ENCODE measurements around the gene RAP1A.

The RAP1A gene

DNA sequence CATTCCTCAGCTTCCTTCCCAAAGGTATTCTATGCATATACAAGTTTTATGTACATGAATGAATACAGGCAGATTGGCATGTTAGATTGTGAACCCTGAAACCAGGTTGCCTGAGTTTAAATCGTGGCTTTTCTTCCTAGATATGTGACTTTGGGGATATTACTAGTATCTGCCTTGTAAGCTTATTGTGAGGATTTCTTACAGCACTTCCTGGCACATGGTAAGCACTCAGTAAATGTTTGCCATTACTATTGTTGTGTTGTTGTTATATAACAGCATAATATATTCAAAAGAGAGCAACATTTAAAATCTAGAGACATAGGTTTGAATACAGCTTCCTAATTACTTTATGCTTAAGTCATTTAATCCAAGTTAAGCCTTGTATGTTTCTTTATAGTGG, 45.1 kb downstream of the RAP1A start:
- H3K56ac ChIP-seq (ENCODE audit: low read length), result no peak overlapping the region
- peaks cover 5% of the 10 kb centered on the region for H3K79me1 ChIP-seq (ENCODE audit: low read length)
- no peak for DNase-seq
- WGBS (ENCODE audit: extremely low coverage, insufficient coverage, low lambda C conversion rate), result no CpG with 5 or more reads among the region's 1 CpG
- no peak overlapping the region for H2BK120ac ChIP-seq (ENCODE audit: low read depth, low read length)
- H3K4me2 ChIP-seq (ENCODE audit: low read length), result no peak overlapping the region
- peaks cover 4% of the 10 kb centered on the region for H3K79me2 ChIP-seq (ENCODE audit: control insufficient read depth, insufficient read depth, low read length)
- no peaks in the 10 kb centered on the region for H3K4me1 ChIP-seq (ENCODE audit: control insufficient read depth, low read depth, low read length)
- H3K23ac ChIP-seq (ENCODE audit: low read length), result no peak overlapping the region
- H2BK15ac ChIP-seq (replicated peaks; ENCODE audit: low read depth), result no peak overlapping the region
- no peak overlapping the region for H3K9ac ChIP-seq (ENCODE audit: low read length)
- H4K5ac ChIP-seq (ENCODE audit: low read length), result no peak overlapping the region
- no peak overlapping the region for H3K27ac ChIP-seq (ENCODE audit: low read depth, low read length)
- no peaks in the 10 kb centered on the region for H3K36me3 ChIP-seq (ENCODE audit: control insufficient read depth, insufficient read depth, low read length)
- no peak overlapping the region for H2AK5ac ChIP-seq (ENCODE audit: low read length)
- H3K4ac ChIP-seq (ENCODE audit: low read depth, low read length), result no peak overlapping the region
- H3K4me3 ChIP-seq (ENCODE audit: low read length), result no peak overlapping the region
- H3K18ac ChIP-seq (ENCODE audit: low read length), result no peak overlapping the region
- no peak overlapping the region for H2BK5ac ChIP-seq (ENCODE audit: low read length)
- H3K27me3 ChIP-seq (ENCODE audit: insufficient read depth, low read length, poor library complexity), result no peaks in the 10 kb centered on the region
- no peak overlapping the region for H4K8ac ChIP-seq (ENCODE audit: low read depth, low read length)

DNA sequence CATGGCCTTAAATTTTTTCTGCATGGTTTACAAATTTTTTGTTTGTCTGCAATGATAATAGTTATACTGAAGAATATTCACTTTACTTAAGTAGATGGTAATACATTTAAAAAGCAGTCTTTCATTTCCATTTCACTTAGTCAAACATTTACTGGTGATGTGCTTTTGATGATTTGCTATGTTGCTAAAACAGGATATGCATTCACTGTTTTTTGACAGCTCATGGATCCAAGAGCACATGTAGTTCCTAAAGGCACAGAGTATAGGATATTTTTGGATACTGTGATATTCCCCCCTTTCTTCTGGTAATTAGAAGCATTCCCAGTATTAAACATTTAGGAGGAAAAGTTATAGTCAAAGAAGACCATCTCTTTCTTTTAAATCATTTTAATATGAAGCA, 45.9 kb downstream of the RAP1A start:
- H3K79me2 ChIP-seq (ENCODE audit: control insufficient read depth, insufficient read depth, low read length), result peaks cover 4% of the 10 kb centered on the region

DNA sequence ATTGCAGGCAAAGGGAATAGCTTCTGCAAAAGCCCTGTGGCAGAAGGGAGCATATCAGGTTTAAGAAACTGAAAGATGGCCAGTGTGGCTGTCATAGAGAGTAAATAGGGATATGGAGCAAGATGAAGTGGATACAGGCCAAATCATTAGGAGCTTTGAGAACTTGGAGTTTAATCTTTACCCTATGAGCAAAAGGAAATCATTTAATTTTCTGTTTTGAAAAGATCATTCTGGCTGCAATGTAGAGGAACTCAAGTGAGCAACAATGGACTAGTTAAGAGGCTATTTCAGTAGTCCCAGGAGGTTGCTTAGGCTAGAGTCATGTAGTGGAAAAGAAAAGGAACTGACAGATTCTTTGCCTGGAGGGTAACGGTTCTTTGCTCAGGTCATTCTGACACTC, 47.2 kb downstream of the RAP1A start:
- DNase-seq, result no peak
- Histone ChIP-seq H3K27ac (ENCODE audit: low read depth, low read length) (no peak overlapping the region), H2BK120ac (ENCODE audit: low read depth, low read length) (no peak overlapping the region), H4K5ac (ENCODE audit: low read length) (no peak overlapping the region), H3K9ac (ENCODE audit: low read length) (no peak overlapping the region), H3K18ac (ENCODE audit: low read length) (no peak overlapping the region), H4K8ac (ENCODE audit: low read depth, low read length) (no peak overlapping the region), H3K56ac (ENCODE audit: low read length) (no peak overlapping the region), H3K36me3 (ENCODE audit: control insufficient read depth, insufficient read depth, low read length) (no peaks in the 10 kb centered on the region), H2BK5ac (ENCODE audit: low read length) (no peak overlapping the region), H3K27me3 (ENCODE audit: insufficient read depth, low read length, poor library complexity) (no peaks in the 10 kb centered on the region), H3K79me2 (ENCODE audit: control insufficient read depth, insufficient read depth, low read length) (peaks cover 4% of the 10 kb centered on the region), H3K4me1 (ENCODE audit: control insufficient read depth, low read depth, low read length) (no peaks in the 10 kb centered on the region), H2BK15ac (replicated peaks; ENCODE audit: low read depth) (no peak overlapping the region), H3K4me2 (ENCODE audit: low read length) (no peak overlapping the region), H2AK5ac (ENCODE audit: low read length) (no peak overlapping the region), H3K23ac (ENCODE audit: low read length) (no peak overlapping the region), H3K79me1 (ENCODE audit: low read length) (peaks cover 5% of the 10 kb centered on the region), H3K4ac (ENCODE audit: low read depth, low read length) (no peak overlapping the region), H3K4me3 (ENCODE audit: low read length) (no peak overlapping the region)
- no CpG with 5 or more reads among the region's 1 CpG for WGBS (ENCODE audit: extremely low coverage, insufficient coverage, low lambda C conversion rate)

More for the DNA sequence above, 45.9 kb downstream of the RAP1A start:
- Histone ChIP-seq H3K9ac (ENCODE audit: low read length) (no peak overlapping the region), H3K4me3 (ENCODE audit: low read length) (no peak overlapping the region), H3K4me2 (ENCODE audit: low read length) (no peak overlapping the region), H2BK15ac (replicated peaks; ENCODE audit: low read depth) (no peak overlapping the region), H3K36me3 (ENCODE audit: control insufficient read depth, insufficient read depth, low read length) (no peaks in the 10 kb centered on the region), H4K5ac (ENCODE audit: low read length) (no peak overlapping the region), H3K27ac (ENCODE audit: low read depth, low read length) (no peak overlapping the region), H4K8ac (ENCODE audit: low read depth, low read length) (no peak overlapping the region), H3K23ac (ENCODE audit: low read length) (no peak overlapping the region), H2BK5ac (ENCODE audit: low read length) (no peak overlapping the region), H3K18ac (ENCODE audit: low read length) (no peak overlapping the region), H2BK120ac (ENCODE audit: low read depth, low read length) (no peak overlapping the region), H3K4ac (ENCODE audit: low read depth, low read length) (no peak overlapping the region), H3K27me3 (ENCODE audit: insufficient read depth, low read length, poor library complexity) (no peaks in the 10 kb centered on the region), H3K79me1 (ENCODE audit: low read length) (peaks cover 5% of the 10 kb centered on the region), H3K4me1 (ENCODE audit: control insufficient read depth, low read depth, low read length) (no peaks in the 10 kb centered on the region), H3K56ac (ENCODE audit: low read length) (no peak overlapping the region), H2AK5ac (ENCODE audit: low read length) (no peak overlapping the region)
- no peak for DNase-seq

DNA sequence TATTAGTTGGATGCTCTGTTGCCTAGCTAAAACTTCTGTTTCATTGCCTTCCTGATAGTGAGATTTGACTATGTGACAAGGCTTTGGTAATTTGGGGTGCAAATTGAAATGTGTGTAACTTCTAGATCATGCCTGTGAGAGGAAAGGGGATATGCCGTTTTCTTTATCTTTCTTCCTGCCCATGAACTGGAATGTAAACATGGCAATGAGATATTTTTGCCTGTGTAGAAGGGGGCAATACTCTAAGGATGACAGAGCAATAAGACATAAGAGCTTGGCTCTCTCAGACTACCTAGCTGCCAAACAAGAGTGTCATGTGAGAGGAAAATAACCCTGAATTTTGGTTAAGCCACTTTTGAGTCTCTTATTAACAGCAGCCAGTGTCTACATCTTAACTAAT, 49.7 kb downstream of the RAP1A start:
- Histone ChIP-seq H3K27ac (ENCODE audit: low read depth, low read length) (no peak overlapping the region), H4K8ac (ENCODE audit: low read depth, low read length) (no peak overlapping the region), H3K79me2 (ENCODE audit: control insufficient read depth, insufficient read depth, low read length) (peaks cover 4% of the 10 kb centered on the region), H3K27me3 (ENCODE audit: insufficient read depth, low read length, poor library complexity) (no peaks in the 10 kb centered on the region), H2BK15ac (replicated peaks; ENCODE audit: low read depth) (no peak overlapping the region), H2BK120ac (ENCODE audit: low read depth, low read length) (no peak overlapping the region), H2AK5ac (ENCODE audit: low read length) (no peak overlapping the region), H3K79me1 (ENCODE audit: low read length) (peaks cover 6% of the 10 kb centered on the region), H3K9ac (ENCODE audit: low read length) (no peak overlapping the region), H2BK5ac (ENCODE audit: low read length) (no peak overlapping the region), H3K23ac (ENCODE audit: low read length) (no peak overlapping the region), H3K56ac (ENCODE audit: low read length) (no peak overlapping the region), H3K36me3 (ENCODE audit: control insufficient read depth, insufficient read depth, low read length) (no peaks in the 10 kb centered on the region), H3K4ac (ENCODE audit: low read depth, low read length) (no peak overlapping the region), H4K5ac (ENCODE audit: low read length) (no peak overlapping the region), H3K4me1 (ENCODE audit: control insufficient read depth, low read depth, low read length) (no peaks in the 10 kb centered on the region), H3K4me2 (ENCODE audit: low read length) (no peak overlapping the region), H3K4me3 (ENCODE audit: low read length) (no peak overlapping the region), H3K18ac (ENCODE audit: low read length) (no peak overlapping the region)
- no peak for DNase-seq
- WGBS (ENCODE audit: extremely low coverage, insufficient coverage, low lambda C conversion rate), result no CpG with 5 or more reads among the region's 1 CpG

GRCh38 chr1:111671852-111672251, 52.3 kb downstream of the RAP1A start:
- Histone ChIP-seq H3K4me3 (ENCODE audit: low read length) (no peak overlapping the region), H3K4ac (ENCODE audit: low read depth, low read length) (no peak overlapping the region), H3K4me2 (ENCODE audit: low read length) (no peak overlapping the region), H3K9ac (ENCODE audit: low read length) (no peak overlapping the region), H3K23ac (ENCODE audit: low read length) (no peak overlapping the region), H4K5ac (ENCODE audit: low read length) (no peak overlapping the region), H3K27ac (ENCODE audit: low read depth, low read length) (no peak overlapping the region), H3K18ac (ENCODE audit: low read length) (no peak overlapping the region), H4K8ac (ENCODE audit: low read depth, low read length) (no peak overlapping the region), H3K79me2 (ENCODE audit: control insufficient read depth, insufficient read depth, low read length) (peaks cover 2% of the 10 kb centered on the region), H2BK120ac (ENCODE audit: low read depth, low read length) (no peak overlapping the region), H3K36me3 (ENCODE audit: control insufficient read depth, insufficient read depth, low read length) (no peaks in the 10 kb centered on the region), H2BK5ac (ENCODE audit: low read length) (no peak overlapping the region), H3K79me1 (ENCODE audit: low read length) (peaks cover 6% of the 10 kb centered on the region), H3K27me3 (ENCODE audit: insufficient read depth, low read length, poor library complexity) (no peaks in the 10 kb centered on the region), H2AK5ac (ENCODE audit: low read length) (no peak overlapping the region), H2BK15ac (replicated peaks; ENCODE audit: low read depth) (no peak overlapping the region), H3K56ac (ENCODE audit: low read length) (no peak overlapping the region), H3K4me1 (ENCODE audit: control insufficient read depth, low read depth, low read length) (no peaks in the 10 kb centered on the region)
- DNase-seq, result no peak

DNA sequence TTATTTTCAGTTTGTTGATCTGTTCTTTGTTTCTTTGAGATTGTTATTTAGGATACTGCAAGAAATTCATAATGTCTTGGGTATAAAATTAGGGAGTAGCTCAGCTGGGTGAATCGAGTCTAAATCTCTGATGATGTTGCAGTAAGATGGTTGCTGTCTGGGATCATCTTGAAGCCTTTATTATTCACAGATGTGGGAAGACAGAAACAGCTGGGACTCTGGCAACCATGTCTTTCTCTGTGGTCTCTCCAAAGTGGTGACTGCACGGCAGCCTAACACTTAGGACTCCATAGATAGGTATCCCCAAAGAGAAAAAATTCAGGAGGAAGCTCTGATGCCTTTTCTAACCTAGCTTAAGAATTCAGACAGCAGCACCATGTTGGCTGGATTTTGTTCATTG, 52.7 kb downstream of the RAP1A start:
- H3K9ac ChIP-seq (ENCODE audit: low read length), result no peak overlapping the region

More for the DNA sequence above, 52.7 kb downstream of the RAP1A start:
- Histone ChIP-seq H3K4me3 (ENCODE audit: low read length) (no peak overlapping the region), H3K4me2 (ENCODE audit: low read length) (no peak overlapping the region), H3K27ac (ENCODE audit: low read depth, low read length) (no peak overlapping the region), H3K56ac (ENCODE audit: low read length) (no peak overlapping the region), H4K5ac (ENCODE audit: low read length) (no peak overlapping the region), H3K23ac (ENCODE audit: low read length) (no peak overlapping the region), H3K79me2 (ENCODE audit: control insufficient read depth, insufficient read depth, low read length) (peaks cover 2% of the 10 kb centered on the region), H2BK5ac (ENCODE audit: low read length) (no peak overlapping the region), H2AK5ac (ENCODE audit: low read length) (no peak overlapping the region), H3K18ac (ENCODE audit: low read length) (no peak overlapping the region), H3K79me1 (ENCODE audit: low read length) (peaks cover 6% of the 10 kb centered on the region), H2BK15ac (replicated peaks; ENCODE audit: low read depth) (no peak overlapping the region), H3K36me3 (ENCODE audit: control insufficient read depth, insufficient read depth, low read length) (no peaks in the 10 kb centered on the region), H3K4me1 (ENCODE audit: control insufficient read depth, low read depth, low read length) (no peaks in the 10 kb centered on the region), H2BK120ac (ENCODE audit: low read depth, low read length) (no peak overlapping the region), H3K4ac (ENCODE audit: low read depth, low read length) (no peak overlapping the region), H4K8ac (ENCODE audit: low read depth, low read length) (no peak overlapping the region), H3K27me3 (ENCODE audit: insufficient read depth, low read length, poor library complexity) (no peaks in the 10 kb centered on the region)
- no CpG with 5 or more reads among the region's 2 CpGs for WGBS (ENCODE audit: extremely low coverage, insufficient coverage, low lambda C conversion rate)
- no peak for DNase-seq

Measured in mesendoderm (in vitro differentiated cells).